ENCODE data around the gene SGK1.

GRCh38 chr6:134161041-134161440 is 156.9 kb downstream of the SGK1 start:
- TF ChIP-seq CTCF (IDR thresholded peaks at IDR 0.05) (no peak), POLR2AphosphoS5 (IDR thresholded peaks at IDR 0.05) (no peak), POLR2A (IDR thresholded peaks at IDR 0.05) (no peak)
